ENCODE measurements around the gene HEG1.

The HEG1 gene

DNA sequence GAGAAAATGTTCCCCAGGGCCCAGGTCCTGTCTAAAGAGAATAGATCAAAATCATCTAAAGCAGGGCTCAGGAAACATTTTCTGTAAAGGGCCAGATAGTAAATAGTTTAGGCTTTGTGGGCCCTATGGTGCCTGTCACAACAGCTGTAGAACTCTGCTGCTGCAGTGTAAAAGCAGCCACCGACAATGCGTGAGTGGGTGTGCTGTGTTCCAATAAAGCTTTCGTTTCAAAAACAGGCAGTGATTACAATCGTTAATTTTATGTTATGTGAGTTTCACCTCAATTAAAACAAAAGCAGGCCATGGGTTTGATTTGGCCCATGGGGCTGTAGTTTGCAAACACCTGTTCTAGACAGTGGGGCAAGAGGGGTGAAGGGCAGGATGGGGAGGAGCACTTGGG lies 12.5 kb upstream of the HEG1 start:
- FAIRE-seq, result no peak

DNA sequence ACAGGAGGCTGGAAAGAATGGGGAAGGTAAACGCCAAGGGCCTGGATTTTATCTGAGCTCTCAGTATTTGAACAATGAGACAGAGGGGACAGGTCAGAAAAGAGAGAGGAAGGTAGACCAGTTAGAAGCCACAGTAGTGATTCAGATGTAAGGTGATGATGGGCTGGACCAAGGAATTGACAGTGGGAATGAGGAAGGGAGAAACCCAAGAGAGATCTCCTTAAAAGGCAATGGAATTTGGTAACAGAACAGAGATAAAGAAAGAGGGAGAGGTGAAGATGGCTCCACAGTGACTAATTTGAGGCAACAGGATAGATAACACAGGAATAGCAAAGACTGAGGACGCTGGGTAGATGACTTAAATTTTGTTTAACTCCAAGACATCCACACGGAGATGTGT lies 11.4 kb upstream of the HEG1 start:
- FAIRE-seq, result no peak

DNA sequence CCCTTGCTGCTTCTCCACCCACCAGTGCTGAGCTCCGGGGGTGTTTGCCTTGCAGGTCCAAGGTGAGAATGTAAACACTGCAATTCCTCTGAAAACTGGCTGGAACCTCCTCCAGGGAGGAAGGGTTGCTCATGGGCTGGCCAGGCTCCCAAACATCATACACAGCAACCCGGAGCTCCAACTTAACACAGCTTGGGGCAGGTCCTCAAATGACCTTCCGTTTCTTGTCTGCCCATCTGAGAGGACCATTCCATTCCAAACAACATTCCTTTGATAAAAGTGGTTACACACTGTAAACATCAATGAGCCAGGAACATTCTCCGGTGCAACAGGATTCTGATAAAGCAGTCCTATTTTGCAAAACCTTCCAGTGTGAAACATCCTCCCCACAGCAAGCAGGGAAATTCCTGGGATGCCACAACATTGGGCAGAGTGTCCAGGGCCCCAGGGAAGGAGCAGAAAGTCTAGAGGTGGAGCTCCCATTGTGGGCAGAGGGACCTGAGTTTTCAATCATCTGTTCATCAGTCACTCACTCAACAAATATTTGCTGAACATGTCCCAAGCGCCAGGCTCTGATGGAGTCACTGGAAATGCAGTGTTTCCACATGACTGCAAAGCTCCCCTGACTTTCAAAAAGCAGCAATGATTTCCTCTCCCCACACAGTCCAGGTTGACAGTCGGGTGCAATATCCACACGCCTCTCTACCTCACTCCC lies 7.3 kb upstream of the HEG1 start:
- FAIRE-seq, result no peak

DNA sequence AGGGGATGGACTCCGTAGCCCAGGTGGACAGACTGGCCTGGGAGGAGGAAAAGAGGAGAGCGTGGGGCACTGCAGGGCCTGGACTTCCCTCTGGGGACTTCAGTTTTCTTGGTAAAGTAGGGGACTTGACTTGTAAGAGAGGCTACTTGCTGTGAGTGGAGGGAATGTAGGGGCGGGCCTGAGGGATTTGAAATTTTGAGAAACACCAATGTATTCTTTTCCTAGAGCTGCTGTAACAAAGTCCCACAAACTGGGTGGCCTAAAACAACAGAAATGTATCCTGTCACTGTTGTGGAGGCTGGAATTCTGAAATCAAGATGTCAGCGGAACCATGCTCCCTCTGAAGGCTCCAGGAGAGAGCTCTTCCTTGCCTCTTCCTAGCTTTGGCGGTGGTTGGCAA lies 5.8 kb upstream of the HEG1 start:
- FAIRE-seq, result no peak

DNA sequence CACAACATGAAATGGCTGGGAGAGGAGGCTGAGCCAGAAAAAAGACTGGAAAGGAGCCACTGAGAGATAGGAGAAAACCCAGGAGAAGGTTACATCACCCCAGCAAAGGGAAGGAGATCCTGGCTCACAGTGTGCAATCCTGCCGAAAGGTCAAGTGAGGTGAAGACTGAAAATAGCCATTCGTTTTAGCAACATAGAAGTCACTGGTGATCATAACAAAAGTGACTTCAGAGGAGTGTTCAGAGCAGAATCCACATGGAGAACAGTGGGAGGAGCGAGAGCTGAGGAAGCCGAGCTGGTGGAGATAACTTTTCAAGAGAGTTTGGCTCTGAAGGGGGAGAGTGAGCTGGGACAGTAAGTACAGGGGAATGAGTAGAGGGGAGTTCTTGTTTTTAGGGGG lies 5.4 kb upstream of the HEG1 start:
- no peak for FAIRE-seq

DNA sequence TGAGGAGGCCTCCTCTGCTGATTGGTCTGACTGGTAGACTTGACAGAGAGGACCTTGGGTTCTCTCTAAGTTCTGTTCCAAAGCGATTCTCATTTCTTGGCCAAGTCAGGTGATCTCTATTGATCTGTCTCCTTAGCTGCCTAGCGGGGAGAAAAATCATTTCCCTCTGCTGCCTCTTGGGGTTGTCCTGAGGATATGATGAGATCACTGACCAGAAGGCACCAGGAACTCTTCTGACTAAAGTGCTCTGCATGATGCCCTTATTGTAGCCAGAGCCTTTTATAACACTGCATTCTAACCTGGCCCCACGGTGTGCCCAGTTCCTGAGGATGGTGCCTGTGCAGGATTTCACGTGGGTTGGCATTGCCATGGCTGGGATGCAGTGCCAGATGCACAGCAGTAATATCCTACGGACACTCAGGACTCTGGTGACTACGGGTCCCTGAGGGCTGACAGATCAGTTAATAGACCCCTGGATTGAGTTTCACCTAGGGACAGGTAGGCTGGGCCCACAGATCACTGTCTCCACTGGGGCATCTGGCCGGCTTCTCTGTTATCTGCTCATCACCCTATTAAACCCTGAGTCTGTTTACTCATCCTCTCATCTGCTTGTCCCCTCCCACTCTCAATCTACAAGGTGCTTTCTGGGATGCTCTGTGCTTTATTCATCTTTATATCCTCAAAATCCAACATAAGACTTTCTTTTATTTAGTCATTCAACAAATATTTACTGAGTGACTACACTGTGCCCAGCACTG lies 3.9 kb upstream of the HEG1 start:
- no peak for FAIRE-seq

DNA sequence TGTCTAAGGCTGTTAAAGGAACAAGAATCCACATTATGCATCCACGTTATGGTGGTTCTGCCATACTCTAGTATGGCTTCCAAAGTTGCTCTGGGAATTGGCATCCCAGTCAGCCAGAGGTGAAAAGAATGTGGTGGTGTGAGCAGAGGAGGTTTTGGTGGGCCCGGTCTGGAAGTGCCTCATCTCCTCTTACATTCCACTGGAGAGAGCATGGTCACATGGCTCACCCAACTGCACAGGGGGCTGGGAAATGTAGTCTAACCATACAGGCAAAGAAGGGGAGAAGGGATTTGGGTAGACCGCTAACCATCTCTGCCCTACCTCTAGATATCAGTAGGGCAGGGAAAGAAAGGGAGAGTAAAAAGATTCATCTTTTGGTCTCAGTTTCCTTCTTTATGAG lies 3.2 kb upstream of the HEG1 start:
- no peak for FAIRE-seq

DNA sequence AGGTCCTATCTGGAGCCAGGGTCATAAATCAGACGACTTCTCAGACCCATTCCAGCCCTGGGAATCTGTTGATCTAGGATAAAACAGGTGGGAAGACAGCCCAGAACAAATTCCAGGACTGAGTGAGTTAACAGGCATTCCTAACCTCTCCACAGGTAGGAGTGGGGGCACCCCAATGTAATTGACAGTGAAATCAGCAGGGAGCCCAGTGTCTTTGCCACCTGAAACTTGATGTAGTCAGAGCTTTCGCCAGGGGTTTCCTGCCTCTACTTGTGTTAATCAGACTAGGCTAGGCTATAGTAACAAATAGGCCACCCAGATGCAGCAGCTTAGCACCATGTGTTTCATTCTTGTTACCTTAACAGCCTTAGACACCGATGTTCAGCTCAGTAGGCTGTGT lies 2.7 kb upstream of the HEG1 start:
- FAIRE-seq, result no peak

DNA sequence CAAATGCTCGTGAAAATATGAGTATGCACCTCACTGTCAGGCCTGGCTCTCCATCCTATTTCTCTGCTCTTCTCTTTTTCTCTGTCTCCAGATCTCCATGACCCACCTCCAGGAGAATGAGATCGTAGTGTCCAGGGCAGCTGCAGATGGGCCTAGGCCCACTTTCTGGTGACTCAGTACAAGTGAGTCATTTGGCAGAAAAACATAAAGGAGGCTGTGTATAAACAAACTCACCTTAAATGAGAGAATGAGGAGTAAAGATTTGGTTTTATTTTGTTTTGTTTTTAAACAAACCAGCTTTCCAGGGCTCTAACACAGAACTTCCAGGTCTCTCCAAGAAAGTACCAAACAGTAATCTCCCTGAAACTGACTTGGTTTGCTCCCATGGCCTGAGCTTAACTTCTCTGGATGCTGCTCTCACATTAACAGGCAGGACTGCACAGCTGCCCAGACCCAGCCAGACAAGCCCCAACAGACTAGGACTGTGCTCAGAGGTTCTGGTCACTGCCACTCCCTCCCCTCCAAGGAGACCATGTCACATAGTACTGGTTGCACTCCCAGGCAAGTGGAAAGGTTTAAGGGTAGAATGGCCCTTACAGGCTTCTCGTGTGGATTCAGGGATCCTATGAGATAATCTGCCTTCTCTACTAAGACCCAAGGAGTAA lies 1.5 kb upstream of the HEG1 start:
- no peak for FAIRE-seq

DNA sequence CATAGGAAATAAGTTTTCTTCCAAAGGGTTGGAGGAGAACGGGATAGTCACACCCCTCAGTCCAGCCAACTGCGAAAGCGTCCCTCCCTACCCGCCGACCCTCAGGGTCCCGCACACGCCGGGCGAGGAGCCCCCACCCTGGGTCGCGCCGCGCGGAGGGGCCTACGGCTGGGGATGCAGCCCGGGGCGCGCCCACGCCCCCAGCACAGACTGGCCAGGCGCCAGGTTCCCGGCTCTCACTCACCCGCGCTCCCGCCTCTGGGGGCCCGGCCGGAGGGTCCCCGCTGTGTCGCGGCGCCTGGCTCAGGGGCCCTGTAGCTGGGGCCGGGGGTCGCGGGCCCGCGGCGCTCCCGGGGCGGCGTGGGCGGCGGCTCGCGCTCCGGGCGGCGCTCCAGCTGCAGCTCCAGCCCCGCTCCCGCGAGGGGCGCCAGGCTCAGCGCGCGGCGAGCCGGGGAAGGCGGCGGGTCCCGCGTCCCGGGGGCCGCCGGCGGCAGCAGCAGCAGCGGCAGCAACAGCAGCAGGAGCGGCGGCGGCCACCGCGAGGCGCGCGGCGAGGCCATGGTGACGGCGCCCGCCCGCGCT lies 375 bp downstream of the HEG1 start:
- no peak for FAIRE-seq

DNA sequence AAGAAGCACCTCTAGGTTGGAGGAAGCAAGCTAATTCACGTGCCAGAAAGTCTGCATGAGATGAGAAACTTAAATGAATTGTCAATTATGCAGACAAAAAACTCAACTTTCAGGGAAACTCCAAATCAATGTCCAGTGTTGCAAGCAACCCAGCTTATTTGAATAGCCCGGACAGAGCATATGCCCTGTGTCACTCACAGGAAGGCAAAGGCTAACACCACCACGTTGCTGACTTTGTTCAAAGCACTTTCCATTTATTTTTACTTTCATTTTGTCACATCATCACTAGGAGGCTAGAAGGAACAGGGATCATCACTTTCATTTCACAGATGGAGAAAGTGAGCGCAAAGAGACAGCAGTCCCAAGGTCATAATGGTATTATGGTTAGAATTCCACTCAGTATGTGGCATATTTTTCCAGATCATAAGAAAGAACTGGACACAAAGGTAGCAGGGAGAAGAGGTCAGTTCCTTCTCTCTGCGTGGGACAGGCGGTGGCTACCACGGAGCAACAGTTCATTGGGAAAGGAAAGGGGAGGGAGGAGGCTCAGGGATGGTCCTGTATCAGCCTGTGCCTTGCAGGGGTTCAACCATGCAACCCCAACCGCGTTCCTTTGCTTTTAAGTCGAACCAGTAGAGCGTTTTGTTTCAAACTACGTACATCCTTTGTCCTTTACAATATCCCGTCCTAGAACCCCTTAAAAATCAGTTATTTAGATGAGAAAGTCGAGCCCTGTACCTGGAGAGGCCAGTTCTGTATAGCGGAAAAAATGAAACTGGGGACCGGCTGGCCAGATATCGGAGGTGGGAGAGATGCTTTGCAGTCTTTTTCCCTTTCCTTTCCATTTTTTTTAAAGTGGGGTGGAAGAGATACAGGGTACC lies 1.1 kb downstream of the HEG1 start:
- no peak for FAIRE-seq

DNA sequence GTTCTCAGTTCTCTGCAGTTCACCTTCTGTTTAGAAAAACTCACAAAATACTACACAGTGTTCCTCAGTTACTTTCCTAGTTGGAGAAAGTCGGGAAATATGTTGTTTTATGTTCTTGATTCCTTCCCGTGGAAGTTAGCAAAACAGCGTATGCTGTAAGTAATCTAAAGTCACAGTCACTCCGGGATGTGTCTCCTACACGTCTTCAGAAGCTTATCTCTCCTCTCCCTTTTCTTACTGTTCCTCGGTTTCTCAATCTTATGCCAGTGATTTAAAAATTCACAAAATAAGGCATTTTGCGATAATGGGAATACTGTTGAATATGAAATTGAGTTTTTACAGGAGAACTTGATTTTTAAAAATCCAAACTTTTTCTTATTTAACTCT lies 1.7 kb downstream of the HEG1 start:
- no peak for FAIRE-seq

DNA sequence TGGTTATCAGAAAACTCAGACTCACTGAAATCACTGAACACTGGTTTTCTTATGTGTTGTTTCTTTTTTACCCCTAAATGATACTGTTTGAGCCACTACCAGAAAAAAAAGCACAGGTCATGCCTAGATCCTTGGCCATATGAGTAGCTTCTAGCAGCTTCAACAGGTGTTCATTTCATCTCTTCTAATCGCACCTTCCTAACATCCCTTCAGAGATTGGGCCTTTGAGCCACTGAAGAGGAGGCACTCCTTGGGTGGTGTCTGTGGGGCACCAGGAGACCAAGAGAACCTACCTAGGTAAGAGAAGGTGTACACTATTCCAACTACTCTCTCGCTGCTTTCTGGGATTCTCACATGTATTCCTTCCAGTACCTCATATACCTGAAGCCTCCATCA lies 2.5 kb downstream of the HEG1 start:
- FAIRE-seq, result no peak

DNA sequence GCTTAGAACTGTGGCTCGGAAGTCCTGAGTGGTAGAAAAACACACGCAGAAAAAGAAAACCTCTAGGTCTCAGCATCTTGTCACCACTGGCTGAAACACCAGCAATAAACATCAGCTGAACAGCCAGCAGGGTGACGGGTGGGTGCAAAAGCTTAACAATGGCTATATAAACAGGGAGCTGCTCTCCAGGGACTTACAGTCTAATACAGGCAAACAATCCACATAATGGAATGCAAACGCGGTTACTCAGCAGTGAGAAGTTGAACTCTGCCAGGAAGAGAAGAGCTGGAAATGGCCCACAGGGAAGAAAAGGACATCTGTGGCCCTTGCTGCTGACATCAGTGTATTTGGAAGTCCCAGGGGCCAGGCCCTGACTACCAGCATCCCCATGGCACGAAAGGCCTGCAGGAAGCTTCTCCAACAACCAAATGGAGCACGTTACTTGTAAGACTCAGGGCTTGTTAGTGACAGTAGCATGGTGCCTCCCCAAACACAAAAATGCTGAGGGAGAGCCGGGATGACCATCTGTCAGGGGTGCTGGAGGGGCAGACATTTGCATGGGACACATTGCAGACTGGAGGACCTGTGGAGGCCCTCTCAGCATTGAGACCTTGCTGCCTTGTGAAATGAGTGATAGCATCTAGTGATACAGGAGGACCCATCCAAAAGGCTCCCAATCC lies 3.0 kb downstream of the HEG1 start:
- FAIRE-seq, result no peak

DNA sequence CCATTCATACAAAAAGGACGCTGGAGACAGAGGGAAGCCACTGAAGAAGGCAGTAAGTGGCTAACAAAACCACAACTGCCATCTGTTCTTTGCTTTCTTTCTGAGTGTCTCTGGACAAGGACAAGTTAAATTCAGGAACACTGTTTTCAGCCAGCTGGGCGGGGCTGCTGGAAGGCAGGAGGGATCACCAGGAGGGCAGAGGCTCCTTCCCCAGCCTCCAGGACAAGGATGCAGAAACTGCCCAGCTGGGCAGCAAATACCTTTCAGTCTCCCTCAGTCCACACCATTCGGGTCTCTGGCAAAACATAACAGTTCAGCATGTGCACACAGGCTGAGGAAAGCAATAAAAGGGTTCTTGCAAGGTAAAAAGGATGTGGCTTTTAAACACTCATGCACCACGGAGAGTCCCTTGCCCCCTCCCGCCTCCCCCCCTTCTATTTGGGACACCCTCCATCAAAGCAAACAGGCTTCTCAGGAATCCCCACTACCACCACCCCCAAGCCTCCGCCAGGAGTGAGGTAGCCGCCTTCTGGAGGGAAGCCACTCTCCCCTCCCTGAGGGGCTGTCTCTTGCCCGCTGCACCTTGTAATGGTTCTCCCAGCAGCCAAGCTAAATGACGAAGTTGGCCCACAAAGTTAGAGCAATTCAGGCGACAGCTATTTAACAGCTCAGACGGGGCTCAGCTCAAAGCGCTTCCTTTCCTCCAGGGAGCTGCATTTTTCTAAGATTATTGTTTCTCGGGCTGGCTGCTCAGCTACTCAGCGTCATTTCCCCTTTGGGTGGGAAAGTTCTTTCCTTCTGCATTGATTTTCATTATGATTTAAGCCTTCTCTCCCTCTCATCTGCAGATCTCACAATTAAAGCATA lies 3.8 kb downstream of the HEG1 start:
- no peak for FAIRE-seq

DNA sequence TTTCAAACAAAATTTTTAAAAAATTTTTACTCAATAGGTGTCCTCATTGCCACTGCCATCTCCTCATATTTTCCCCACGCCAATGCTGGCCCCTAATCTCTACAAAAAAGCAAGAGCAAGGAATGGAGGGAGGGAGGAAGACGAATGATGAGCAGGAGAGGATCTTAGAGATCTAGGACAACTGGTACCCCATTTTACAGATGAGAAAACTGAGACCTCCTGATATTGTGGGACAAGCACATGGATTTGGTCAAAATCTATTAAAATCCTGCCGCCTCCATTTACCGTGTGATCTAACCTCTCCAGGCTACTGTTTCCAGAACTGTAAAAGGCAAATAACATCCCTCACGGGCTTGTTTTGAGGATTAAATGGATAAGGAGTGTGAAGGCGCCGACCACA lies 4.6 kb downstream of the HEG1 start:
- FAIRE-seq, result no peak

DNA sequence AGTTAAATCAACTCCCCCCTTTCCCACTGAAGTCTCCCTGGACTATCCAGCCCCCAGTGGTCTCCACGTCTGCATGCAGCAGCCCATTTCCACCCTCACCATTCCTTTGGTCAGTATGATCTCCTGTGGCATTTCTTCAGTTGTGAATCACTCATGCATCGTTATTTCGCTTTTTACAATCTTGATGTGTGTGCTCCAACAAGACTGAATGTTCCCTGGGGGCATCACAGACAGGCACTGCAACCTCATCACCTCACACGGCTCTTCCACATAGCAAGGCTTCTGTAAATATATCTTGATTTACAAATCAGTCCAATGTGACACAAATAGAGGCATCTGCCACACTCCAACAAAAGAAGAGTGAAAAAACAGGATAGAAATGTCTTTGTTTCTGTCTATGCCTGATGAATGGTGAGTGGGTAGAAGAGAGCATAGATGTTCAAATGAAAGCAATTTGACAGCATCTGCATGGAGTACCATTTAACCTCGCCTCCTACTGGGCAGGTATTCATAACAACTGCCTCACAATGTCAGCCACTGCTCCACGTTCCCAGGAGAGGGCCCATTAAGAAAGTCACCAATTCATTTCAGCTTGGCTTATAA lies 5.2 kb downstream of the HEG1 start:
- no peak for FAIRE-seq

DNA sequence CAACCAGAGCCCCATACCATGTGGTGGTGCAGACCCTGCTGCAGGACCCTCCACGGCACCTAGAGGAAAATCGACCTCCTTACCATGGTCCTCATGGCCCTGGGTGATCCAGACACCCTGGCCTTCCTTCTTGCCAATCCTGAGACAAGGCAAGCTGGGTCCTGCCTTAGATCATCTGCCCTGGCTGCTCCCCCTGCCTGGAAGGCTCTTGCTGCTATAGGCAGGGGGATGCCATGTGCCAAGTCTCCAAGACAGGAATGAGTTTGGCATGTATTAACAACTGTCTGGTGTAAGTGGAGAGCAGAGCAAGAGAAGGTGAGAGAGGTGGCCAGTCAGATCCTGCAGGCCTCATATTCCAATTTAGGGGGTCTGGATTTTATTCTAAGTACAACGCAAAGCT lies 7.5 kb downstream of the HEG1 start:
- no peak for FAIRE-seq

DNA sequence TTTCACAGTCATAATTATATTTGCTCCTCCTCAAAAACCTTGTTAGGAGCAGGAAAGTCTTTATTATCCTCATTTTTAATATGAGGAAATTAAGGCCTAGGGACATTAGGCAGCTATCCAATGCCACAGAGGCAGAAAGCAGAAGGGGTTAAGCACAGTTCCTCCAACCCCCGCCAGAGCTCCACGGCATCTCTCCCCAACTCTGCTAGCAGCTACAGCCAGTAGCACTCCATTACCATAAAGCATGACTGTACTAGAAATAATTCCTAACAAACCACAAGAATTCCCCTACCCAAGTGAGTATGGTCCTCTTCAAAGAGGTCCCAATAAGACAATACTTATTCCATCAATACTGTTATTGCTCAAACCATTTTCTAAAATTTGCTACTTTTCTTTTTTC lies 9.8 kb downstream of the HEG1 start:
- no peak for FAIRE-seq

DNA sequence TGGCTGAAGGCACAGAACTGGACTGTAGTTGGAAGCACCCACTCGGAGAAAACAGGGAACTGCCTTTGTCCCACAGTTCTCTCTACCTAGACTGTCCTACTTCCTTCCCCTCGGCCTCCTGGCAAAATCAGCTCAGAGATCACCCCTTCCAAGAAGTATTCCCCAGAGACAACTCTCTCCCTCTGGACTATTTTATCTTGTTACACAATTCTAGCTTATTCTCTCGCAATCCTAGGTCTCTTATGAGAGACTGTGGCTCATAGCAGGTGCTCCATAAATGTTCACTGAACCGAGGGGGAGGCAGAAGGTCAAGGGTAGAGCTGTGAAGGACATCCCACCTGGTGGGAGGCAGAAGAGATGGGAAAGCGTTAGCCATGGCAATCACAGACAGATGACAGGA lies 10.6 kb downstream of the HEG1 start:
- FAIRE-seq, result no peak

Measured in colon (tissue), 2 donors.